HEK293 (cell line): ENCODE data around the gene KLHL30.

Experiments used
- CTCF ChIA-PET: fragments of 350-600 bp; formaldehyde crosslinking; extraction: SDS; loops from one replicate; lab custom pipeline; 2021; ENCODE audit warnings: antibody characterized with exemption; lab: Yijun Ruan, JAX
- POLR2A ChIA-PET: fragments of 300-600 bp; formaldehyde crosslinking; extraction: SDS; loops from one replicate; lab custom pipeline; 2020; ENCODE audit warnings: antibody characterized with exemption, inconsistent platforms; lab: Yijun Ruan, JAX
- H3K27ac ChIP-seq: fragments of 200-500 bp; sonication (Bioruptor generic); 2 replicates; pipeline ENCODE4 v1.5.1; 2014; ENCODE audit warnings: low read depth, low read length, control low read depth, inconsistent platforms; ENCODE audit errors: extremely low read depth
- H3K36me3 ChIP-seq, 2 experiments: fragments of 200-500 bp in 1 of 2; sonication (Bioruptor generic) in 1 of 2; 1 replicate in 1 of 2; 2 replicates in 1 of 2; pipeline ENCODE4 v1.5.1; 2014 to 2017; ENCODE audit warnings: inconsistent platforms in 2 of 2, low read length in 2 of 2; ENCODE audit not compliant: control insufficient read depth in 2 of 2, insufficient read depth in 1 of 2
- H3K4me1 ChIP-seq: fragments of 200-500 bp; sonication (Bioruptor generic); 2 replicates; pipeline ENCODE4 v1.5.1; 2014; ENCODE audit warnings: mild to moderate bottlenecking, low read length, inconsistent platforms; ENCODE audit not compliant: control insufficient read depth, insufficient read depth
- H3K4me3 ChIP-seq: 2 replicates; pipeline ENCODE4 v1.5.1; 2011; ENCODE audit warnings: low read depth, mild to moderate bottlenecking, control low read depth, low read length, moderate library complexity
- H3K9me3 ChIP-seq: fragments of 200-500 bp; sonication (Bioruptor generic); 2 replicates; pipeline ENCODE4 v1.5.1; 2014; ENCODE audit warnings: low read depth, low read length, inconsistent platforms; ENCODE audit not compliant: control insufficient read depth, insufficient read depth
- CTCF ChIP-seq: fragments of 450-650 bp; formaldehyde crosslinking; IDR thresholded peaks from 2 replicates; pipeline ENCODE4 v1.5.1; 2016; ENCODE audit warnings: missing biosample characterization, missing genetic modification characterization
- ELK4 ChIP-seq: IDR thresholded peaks from 2 replicates; pipeline ENCODE4 v1.6.1; 2011; ENCODE audit warnings: mild to moderate bottlenecking, low read depth, low read length, borderline replicate concordance
- GLI4 ChIP-seq: fragments of 450-650 bp; formaldehyde crosslinking; IDR thresholded peaks from 2 replicates; pipeline ENCODE4 v1.5.1; 2016; ENCODE audit warnings: missing biosample characterization, missing genetic modification characterization
- GLIS1 ChIP-seq: fragments of 450-650 bp; formaldehyde crosslinking; IDR thresholded peaks from 2 replicates; pipeline ENCODE4 v1.5.1; 2016; ENCODE audit warnings: missing biosample characterization, missing genetic modification characterization
- KLF10 ChIP-seq: fragments of 450-650 bp; IDR thresholded peaks from 2 replicates; pipeline ENCODE4 v1.5.1; 2018; ENCODE audit warnings: missing biosample characterization, mild to moderate bottlenecking, missing genetic modification characterization
- KLF9 ChIP-seq: fragments of 450-650 bp; formaldehyde crosslinking; IDR thresholded peaks from 2 replicates; pipeline ENCODE4 v1.5.1; 2016; ENCODE audit warnings: missing biosample characterization, missing genetic modification characterization, low read depth
- MZF1 ChIP-seq: fragments of 450-650 bp; formaldehyde crosslinking; IDR thresholded peaks from 2 replicates; pipeline ENCODE4 v1.5.1; 2017; ENCODE audit warnings: missing biosample characterization, missing genetic modification characterization, borderline replicate concordance
- SCRT1 ChIP-seq: fragments of 450-650 bp; formaldehyde crosslinking; IDR thresholded peaks from 2 replicates; pipeline ENCODE4 v1.5.1; 2016; ENCODE audit warnings: missing biosample characterization, missing genetic modification characterization, borderline replicate concordance
- YY1 ChIP-seq: fragments of 450-650 bp; formaldehyde crosslinking; IDR thresholded peaks from 2 replicates; pipeline ENCODE4 v1.5.1; 2018; ENCODE audit warnings: missing biosample characterization, missing genetic modification characterization
- ZBTB8A ChIP-seq: fragments of 450-650 bp; formaldehyde crosslinking; IDR thresholded peaks from 2 replicates; pipeline ENCODE4 v1.5.1; 2016; ENCODE audit warnings: missing biosample characterization, missing genetic modification characterization
- ZIC2 ChIP-seq: fragments of 450-650 bp; formaldehyde crosslinking; IDR thresholded peaks from 2 replicates; pipeline ENCODE4 v1.5.1; 2016; ENCODE audit warnings: missing biosample characterization, missing genetic modification characterization
- ZNF112 ChIP-seq: fragments of 450-650 bp; formaldehyde crosslinking; IDR thresholded peaks from 2 replicates; pipeline ENCODE4 v1.5.0; 2017; ENCODE audit warnings: missing biosample characterization, missing genetic modification characterization
- ZNF221 ChIP-seq: fragments of 450-650 bp; formaldehyde crosslinking; IDR thresholded peaks from 2 replicates; pipeline ENCODE4 v1.5.1; 2017; ENCODE audit warnings: missing biosample characterization, missing genetic modification characterization, borderline replicate concordance
- ZNF223 ChIP-seq: fragments of 450-650 bp; formaldehyde crosslinking; IDR thresholded peaks from 2 replicates; pipeline ENCODE4 v1.5.1; 2016; ENCODE audit warnings: missing biosample characterization, missing genetic modification characterization
- ZNF341 ChIP-seq: fragments of 450-650 bp; formaldehyde crosslinking; IDR thresholded peaks from 2 replicates; pipeline ENCODE4; 2016; ENCODE audit warnings: low read depth, missing biosample characterization, missing genetic modification characterization
- ZNF423 ChIP-seq: fragments of 450-650 bp; formaldehyde crosslinking; IDR thresholded peaks from 2 replicates; pipeline ENCODE4 v1.5.1; 2016; ENCODE audit warnings: missing biosample characterization, missing genetic modification characterization
- ZNF501 ChIP-seq: fragments of 450-650 bp; formaldehyde crosslinking; IDR thresholded peaks from 2 replicates; pipeline ENCODE4 v1.5.1; 2016; ENCODE audit warnings: missing biosample characterization, missing genetic modification characterization
- ZNF544 ChIP-seq: fragments of 450-650 bp; formaldehyde crosslinking; IDR thresholded peaks from 2 replicates; pipeline ENCODE4 v1.5.0; 2017; ENCODE audit warnings: missing biosample characterization, missing genetic modification characterization
- ZNF560 ChIP-seq: fragments of 450-650 bp; formaldehyde crosslinking; IDR thresholded peaks from 2 replicates; pipeline ENCODE4 v1.5.1; 2017; ENCODE audit warnings: missing biosample characterization, missing genetic modification characterization, borderline replicate concordance
- ZNF561 ChIP-seq: fragments of 450-650 bp; IDR thresholded peaks from 2 replicates; pipeline ENCODE4 v1.5.1; 2018; ENCODE audit warnings: missing biosample characterization, missing genetic modification characterization, borderline replicate concordance
- ZNF660 ChIP-seq: fragments of 450-650 bp; IDR thresholded peaks from 2 replicates; pipeline ENCODE4 v1.5.1; 2018; ENCODE audit warnings: missing biosample characterization, mild to moderate bottlenecking, missing genetic modification characterization
- ZNF704 ChIP-seq: fragments of 450-650 bp; formaldehyde crosslinking; IDR thresholded peaks from 2 replicates; pipeline ENCODE4 v1.5.1; 2016; ENCODE audit warnings: missing biosample characterization, missing genetic modification characterization
- ZNF837 ChIP-seq: fragments of 450-650 bp; formaldehyde crosslinking; IDR thresholded peaks from 2 replicates; pipeline ENCODE4 v1.5.1; 2016; ENCODE audit warnings: missing biosample characterization, missing genetic modification characterization
- ZSCAN4 ChIP-seq: fragments of 450-650 bp; formaldehyde crosslinking; IDR thresholded peaks from 2 replicates; pipeline ENCODE4 v1.5.1; 2017; ENCODE audit warnings: missing biosample characterization, missing genetic modification characterization

Gene KLHL30

GRCh38 chr2:238119756-238120462 lies 18.6 kb upstream of the KLHL30 start:
- Histone ChIP-seq H3K4me1 (no peaks in the 10 kb centered on the region), H3K36me3 (no peaks in the 10 kb centered on the region), H3K27ac (no peak overlapping the region), H3K4me3 (no peak overlapping the region), H3K9me3 (no peaks in the 10 kb centered on the region)
- TF ChIP-seq GLI4 (no peak), ZNF560 (tag by site-specific recombination) (no peak), ZIC2 (tag by site-specific recombination) (peak; percentile 54), ZNF660 (no peak), KLF10 (tag by site-specific recombination) (no peak)
- CTCF ChIA-PET = interaction anchor here (1.2 kb wide), 1 partner anchor 143 kb away, joined by 3 read pairs; no protein-coding TSS in a partner anchor
- POLR2A ChIA-PET = no interaction called here

- ChIA-PET CTCF (interaction anchor here (0.6 to 1.2 kb wide), 2 partner anchors 82 to 143 kb away, joined by 3 to 4 read pairs; no protein-coding TSS in a partner anchor), POLR2A (no interaction called here)
- no peak overlapping the region for H3K27ac ChIP-seq
- no peaks in the 10 kb centered on the region for H3K9me3 ChIP-seq
- H3K4me3 ChIP-seq = no peak overlapping the region
- no peaks in the 10 kb centered on the region for H3K4me1 ChIP-seq
- TF ChIP-seq ZNF112 (tag by site-specific recombination) (no peak), GLIS1 (tag by site-specific recombination) (peak; percentile 86), ZSCAN4 (tag by site-specific recombination) (no peak), ZIC2 (tag by site-specific recombination) (peak; percentile 83), ZNF341 (tag by site-specific recombination) (no peak), ZNF561 (tag by site-specific recombination) (no peak), YY1 (tag by site-specific recombination) (no peak), ZNF660 (no peak), SCRT1 (tag by site-specific recombination) (no peak)
- no peaks in the 10 kb centered on the region for H3K36me3 ChIP-seq
Measured at GRCh38 chr2:238120463-238121298, 17.8 kb upstream of the KLHL30 start.

- ChIA-PET POLR2A (no interaction called here), CTCF (interaction anchor here (0.6 to 1.2 kb wide), 2 partner anchors 81 to 142 kb away, joined by 3 to 4 read pairs; no protein-coding TSS in a partner anchor)
- H3K4me3 ChIP-seq = no peak overlapping the region
- no peak overlapping the region for H3K27ac ChIP-seq
- H3K36me3 ChIP-seq = no peaks in the 10 kb centered on the region
- no peaks in the 10 kb centered on the region for H3K9me3 ChIP-seq
- H3K4me1 ChIP-seq = no peaks in the 10 kb centered on the region
- TF ChIP-seq ZNF544 (tag by site-specific recombination) (no peak), ZNF423 (no peak), KLF9 (no peak), ZNF501 (tag by site-specific recombination) (no peak), CTCF (tag by site-specific recombination) (no peak), ZBTB8A (tag by site-specific recombination) (no peak), ELK4 (no peak), MZF1 (no peak), ZNF837 (tag by site-specific recombination) (no peak), KLF10 (tag by site-specific recombination) (no peak), ZNF704 (tag by site-specific recombination) (no peak), ZNF223 (tag by site-specific recombination) (no peak), ZNF221 (tag by site-specific recombination) (no peak)
Measured at GRCh38 chr2:238121511-238122286, 16.8 kb upstream of the KLHL30 start.
